Measurements from ENCODE around the gene SEPHS1. TPM values are rescaled to one million over a fixed set of nuclear protein-coding genes. Genes with fewer than 3 reads are reported as not detected.

The SEPHS1 gene
- total and polyA plus RNA-seq, 2 donors from 2014 or later: 48.8 to 53.5 TPM

DNA sequence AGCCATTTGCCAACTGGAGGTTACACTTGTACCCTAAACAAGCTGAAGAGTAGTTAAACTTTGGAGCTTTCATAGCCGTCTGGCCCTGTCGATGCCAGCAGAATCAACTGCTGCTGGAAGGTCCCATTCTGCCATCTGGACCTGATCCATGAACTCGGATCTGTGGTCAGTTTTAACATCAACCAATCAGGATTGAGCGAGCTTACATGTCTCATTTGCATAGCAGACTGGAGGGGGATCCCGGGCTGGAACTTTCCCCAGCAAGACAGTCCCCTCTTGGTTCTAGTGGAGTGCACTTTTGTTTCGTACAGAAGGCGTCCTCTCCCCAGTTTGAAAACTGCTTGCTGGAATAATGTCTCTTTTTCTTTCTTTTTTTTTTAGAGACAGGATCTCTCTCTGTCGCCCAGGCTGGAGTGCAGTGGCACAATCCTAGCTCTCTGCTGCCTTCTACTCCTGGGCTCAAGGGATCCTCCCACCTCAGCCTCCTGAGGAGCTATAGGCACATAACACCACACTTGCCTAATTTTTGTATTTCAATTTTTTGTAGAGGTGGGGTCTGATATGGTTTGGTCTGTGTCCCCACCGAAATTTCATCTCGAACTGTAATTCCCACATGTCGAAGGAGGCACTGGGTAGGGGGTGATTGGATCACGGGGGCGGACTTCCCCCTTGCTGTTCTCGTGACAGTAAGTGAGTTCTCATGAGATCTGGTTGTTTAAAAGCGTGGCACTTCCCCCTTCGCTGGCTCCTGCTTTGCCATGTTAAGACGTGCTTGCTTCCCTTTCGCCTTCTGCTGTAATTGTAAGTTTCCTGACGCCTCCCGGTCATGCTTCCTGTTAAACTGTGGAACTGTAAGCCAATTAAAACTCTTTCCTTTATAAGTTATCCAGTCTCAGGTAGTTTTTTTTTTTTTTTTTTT, 42.8 kb upstream of the SEPHS1 start:
- Histone ChIP-seq H3K27ac (ENCODE audit: low read depth in 2 of 2, low read length in 2 of 2) (no peak overlapping the region), H3K9me3 (ENCODE audit: control insufficient read depth in 2 of 3, insufficient read depth in 1 of 3, low read length in 3 of 3) (no peaks in the 10 kb centered on the region), H3K4me1 (ENCODE audit: control insufficient read depth in 2 of 3, insufficient read depth in 2 of 3, low read depth in 1 of 3, low read length in 3 of 3) (peaks cover 0 to 3% (median 0%) of the 10 kb centered on the region in 3 donors), H3K4me3 (ENCODE audit: low read length in 3 of 3) (peak overlapping the region in 1 of 3 donors; percentile 20), H3K36me3 (ENCODE audit: control insufficient read depth in 2 of 3, insufficient read depth in 3 of 3, low read length in 3 of 3) (no peaks in the 10 kb centered on the region), H3K27me3 (ENCODE audit: control insufficient read depth, insufficient read depth, low read length) (no peaks in the 10 kb centered on the region), H3K9ac (ENCODE audit: low read length in 3 of 3) (no peak overlapping the region)
- intact Hi-C loops (cut with DNase I): no loop called here
- TF ChIP-seq, protein P1, sequence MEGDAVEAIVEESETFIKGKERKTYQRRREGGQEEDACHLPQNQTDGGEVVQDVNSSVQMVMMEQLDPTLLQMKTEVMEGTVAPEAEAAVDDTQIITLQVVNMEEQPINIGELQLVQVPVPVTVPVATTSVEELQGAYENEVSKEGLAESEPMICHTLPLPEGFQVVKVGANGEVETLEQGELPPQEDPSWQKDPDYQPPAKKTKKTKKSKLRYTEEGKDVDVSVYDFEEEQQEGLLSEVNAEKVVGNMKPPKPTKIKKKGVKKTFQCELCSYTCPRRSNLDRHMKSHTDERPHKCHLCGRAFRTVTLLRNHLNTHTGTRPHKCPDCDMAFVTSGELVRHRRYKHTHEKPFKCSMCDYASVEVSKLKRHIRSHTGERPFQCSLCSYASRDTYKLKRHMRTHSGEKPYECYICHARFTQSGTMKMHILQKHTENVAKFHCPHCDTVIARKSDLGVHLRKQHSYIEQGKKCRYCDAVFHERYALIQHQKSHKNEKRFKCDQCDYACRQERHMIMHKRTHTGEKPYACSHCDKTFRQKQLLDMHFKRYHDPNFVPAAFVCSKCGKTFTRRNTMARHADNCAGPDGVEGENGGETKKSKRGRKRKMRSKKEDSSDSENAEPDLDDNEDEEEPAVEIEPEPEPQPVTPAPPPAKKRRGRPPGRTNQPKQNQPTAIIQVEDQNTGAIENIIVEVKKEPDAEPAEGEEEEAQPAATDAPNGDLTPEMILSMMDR (IDR thresholded peaks at IDR 0.05; ENCODE audit: borderline replicate concordance, extremely low read depth, insufficient read depth): no peak
- FAIRE-seq (no peak), DNase-seq (peak in 1 of 5 donors; percentile 20)

DNA sequence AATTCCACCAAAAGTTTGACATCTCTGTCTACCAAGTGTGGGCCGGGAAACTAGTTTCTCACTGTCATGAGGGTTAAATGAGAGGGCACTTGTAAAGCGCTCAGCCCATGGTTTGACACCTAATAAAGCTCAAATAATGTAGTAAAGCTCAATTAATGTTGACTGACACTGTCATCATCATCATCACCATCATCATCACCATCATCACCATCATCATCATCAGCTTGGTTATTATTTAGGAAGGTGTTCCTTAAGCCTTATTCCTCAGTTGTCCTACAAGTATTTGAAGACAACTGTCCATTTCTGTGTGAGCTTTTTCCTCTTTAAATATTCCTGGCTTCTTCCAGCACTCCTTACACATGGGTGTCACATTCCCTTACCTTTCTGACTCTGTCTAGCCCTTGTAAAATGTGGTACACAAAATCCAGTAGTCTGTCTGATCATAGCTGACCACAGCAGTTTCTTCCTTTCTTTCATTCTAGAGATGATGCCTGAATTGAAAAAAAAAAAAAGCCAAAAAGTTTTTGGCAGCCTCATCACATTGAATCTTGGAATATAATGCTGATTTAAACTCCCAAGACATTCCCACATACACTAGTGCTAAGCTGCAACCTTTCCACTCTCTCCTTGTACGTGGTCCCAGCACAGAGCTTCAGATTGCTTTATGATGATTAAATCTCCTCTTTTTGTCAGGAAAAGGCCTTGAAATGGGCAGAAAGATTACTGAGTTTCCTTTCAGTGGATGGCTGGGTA, 40.6 kb upstream of the SEPHS1 start:
- no peaks in the 10 kb centered on the region for H3K36me3 ChIP-seq (ENCODE audit: control insufficient read depth in 2 of 3, insufficient read depth in 3 of 3, low read length in 3 of 3)
- H3K27ac ChIP-seq (ENCODE audit: low read depth in 2 of 2, low read length in 2 of 2): no peak overlapping the region
- no peak overlapping the region for H3K9ac ChIP-seq (ENCODE audit: low read length in 3 of 3)
- FAIRE-seq (no peak), DNase-seq (no peak)
- H3K27me3 ChIP-seq (ENCODE audit: control insufficient read depth, insufficient read depth, low read length): no peaks in the 10 kb centered on the region
- H3K4me1 ChIP-seq (ENCODE audit: control insufficient read depth in 2 of 3, insufficient read depth in 2 of 3, low read depth in 1 of 3, low read length in 3 of 3): peaks cover 0 to 3% (median 0%) of the 10 kb centered on the region in 3 donors
- no peaks in the 10 kb centered on the region for H3K9me3 ChIP-seq (ENCODE audit: control insufficient read depth in 2 of 3, insufficient read depth in 1 of 3, low read length in 3 of 3)
- intact Hi-C loops (cut with DNase I): no loop called here
- H3K4me3 ChIP-seq (ENCODE audit: low read length in 3 of 3): no peak overlapping the region
- TF ChIP-seq, protein P1 (IDR thresholded peaks at IDR 0.05; ENCODE audit: borderline replicate concordance, extremely low read depth, insufficient read depth): no peak

DNA sequence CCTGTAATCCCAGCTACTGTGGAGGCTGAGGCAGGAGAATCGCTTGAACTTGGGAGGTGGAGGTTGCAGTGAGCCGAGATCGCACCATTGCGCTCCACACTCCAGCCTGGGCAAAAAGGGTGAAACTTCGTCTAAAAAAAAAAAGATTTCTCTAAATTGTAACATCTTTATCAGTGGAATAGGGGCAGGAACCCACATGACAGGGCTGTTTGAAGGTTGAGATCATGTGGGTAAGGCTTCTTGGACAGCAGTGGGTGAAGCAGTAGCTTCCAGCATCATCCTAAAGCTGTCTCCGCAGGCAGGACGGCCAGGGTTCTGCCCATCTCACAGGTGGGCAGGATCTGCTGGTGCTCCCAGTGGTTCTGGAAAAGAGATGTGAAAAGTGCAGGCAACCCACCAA, 37.9 kb upstream of the SEPHS1 start:
- intact Hi-C loops (cut with DNase I): no loop called here
- no peak for DNase-seq
- H3K27ac ChIP-seq (ENCODE audit: low read depth in 2 of 2, low read length in 2 of 2): no peak overlapping the region
- H3K27me3 ChIP-seq (ENCODE audit: control insufficient read depth, insufficient read depth, low read length): peaks cover 3% of the 10 kb centered on the region
- no peaks in the 10 kb centered on the region for H3K9me3 ChIP-seq (ENCODE audit: control insufficient read depth in 2 of 3, insufficient read depth in 1 of 3, low read length in 3 of 3)
- no peaks in the 10 kb centered on the region for H3K36me3 ChIP-seq (ENCODE audit: control insufficient read depth in 2 of 3, insufficient read depth in 3 of 3, low read length in 3 of 3)
- H3K4me1 ChIP-seq (ENCODE audit: control insufficient read depth in 2 of 3, insufficient read depth in 2 of 3, low read depth in 1 of 3, low read length in 3 of 3): peaks cover 0 to 4% (median 3%) of the 10 kb centered on the region in 3 donors
- TF ChIP-seq, protein P1 (IDR thresholded peaks at IDR 0.05; ENCODE audit: borderline replicate concordance, extremely low read depth, insufficient read depth): no peak
- no peak overlapping the region for H3K4me3 ChIP-seq (ENCODE audit: low read length in 3 of 3)
- no peak for FAIRE-seq
- no peak overlapping the region for H3K9ac ChIP-seq (ENCODE audit: low read length in 3 of 3)
